HEK293T (cell line): ENCODE measurements around the gene CALM1.

ENCODE experiments used
- ARNT ChIP-seq: fragments of 450-650 bp; IDR thresholded peaks from 2 replicates; pipeline ENCODE4 v1.6.1; 2017; ENCODE audit warnings: mild to moderate bottlenecking
- BHLHE40 ChIP-seq: fragments of 450-650 bp; IDR thresholded peaks from 2 replicates; pipeline ENCODE4 v1.6.1; 2016; ENCODE audit warnings: mild to moderate bottlenecking, moderate library complexity, borderline replicate concordance
- CTBP1 ChIP-seq: fragments of 450-650 bp; IDR thresholded peaks from 2 replicates; pipeline ENCODE4 v1.6.1; 2016; ENCODE audit warnings: borderline replicate concordance
- ELF4 ChIP-seq: fragments of 450-650 bp; IDR thresholded peaks from 2 replicates; pipeline ENCODE4 v1.6.1; 2017; ENCODE audit warnings: antibody characterized with exemption
- FOXA1 ChIP-seq: fragments of 450-650 bp; IDR thresholded peaks from 2 replicates; pipeline ENCODE4 v1.6.1; 2016; ENCODE audit warnings: mild to moderate bottlenecking
- FOXK2 ChIP-seq: fragments of 450-650 bp; IDR thresholded peaks from 2 replicates; pipeline ENCODE4 v1.6.1; 2016; ENCODE audit warnings: mild to moderate bottlenecking
- FOXM1 ChIP-seq: fragments of 450-650 bp; IDR thresholded peaks from 2 replicates; pipeline ENCODE4 v1.6.1; 2017; ENCODE audit warnings: mild to moderate bottlenecking, borderline replicate concordance
- HDGF ChIP-seq: fragments of 450-650 bp; IDR thresholded peaks from 2 replicates; pipeline ENCODE4 v1.6.1; 2017; ENCODE audit warnings: antibody characterized with exemption, borderline replicate concordance
- L3MBTL2 ChIP-seq: fragments of 450-650 bp; conservative IDR thresholded peaks from 2 replicates; pipeline ENCODE4 v1.6.1; 2016; ENCODE audit warnings: mild to moderate bottlenecking
- NFRKB ChIP-seq: fragments of 450-650 bp; IDR thresholded peaks from 2 replicates; pipeline ENCODE4 v1.6.1; 2016; ENCODE audit warnings: mild to moderate bottlenecking, moderate library complexity
- TARDBP ChIP-seq: fragments of 450-650 bp; IDR thresholded peaks from 2 replicates; pipeline ENCODE4 v1.6.1; 2016
- ZNF384 ChIP-seq: fragments of 450-650 bp; IDR thresholded peaks from 2 replicates; pipeline ENCODE4 v1.6.1; 2016

DNA sequence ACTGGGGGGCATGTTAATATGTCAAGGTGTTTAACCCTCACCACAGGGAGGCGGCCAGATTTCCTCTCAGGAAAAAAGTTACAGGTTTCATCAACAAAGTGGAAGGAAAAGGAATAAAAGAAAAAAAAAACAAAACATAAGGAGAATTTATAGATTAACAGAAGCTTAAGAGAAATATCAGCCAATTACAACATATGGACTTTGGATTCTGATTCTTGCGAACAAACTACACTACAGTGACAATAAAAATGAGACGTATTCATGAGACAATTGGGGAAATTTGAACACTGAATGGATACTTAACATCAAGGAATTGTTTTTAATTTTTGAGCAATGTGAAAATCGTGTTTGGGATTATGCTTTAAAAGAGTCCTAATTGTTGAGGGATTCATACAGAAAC is 60.4 kb downstream of the CALM1 start:
- TF ChIP-seq NFRKB (no peak), TARDBP (no peak), HDGF (no peak), ARNT (no peak), BHLHE40 (no peak), L3MBTL2 (no peak), FOXK2 (no peak), FOXM1 (no peak), ELF4 (no peak), ZNF384 (no peak), CTBP1 (no peak), FOXA1 (no peak)
